Activated CD4-positive, alpha-beta T cell treated with anti-CD3 and anti-CD28 coated beads for 1 hour (primary cell): Measurements from ENCODE around the gene TMEM135.
"Not testable (repeated sequence)": the region's sequence is repeated elsewhere in the genome, so short reads cannot be mapped to it uniquely, and the experiment has no call there.

Experiments
- DNase-seq: peaks from one replicate; pipeline ENCODE4 v3.0.0-alpha.2; 2020

Gene TMEM135

GRCh38 chr11:87265132-87265531 lies 227.4 kb downstream of the TMEM135 start:
- DNase-seq: no peak

GRCh38 chr11:87265979-87266378 lies 228.2 kb downstream of the TMEM135 start:
- no peak for DNase-seq

DNA sequence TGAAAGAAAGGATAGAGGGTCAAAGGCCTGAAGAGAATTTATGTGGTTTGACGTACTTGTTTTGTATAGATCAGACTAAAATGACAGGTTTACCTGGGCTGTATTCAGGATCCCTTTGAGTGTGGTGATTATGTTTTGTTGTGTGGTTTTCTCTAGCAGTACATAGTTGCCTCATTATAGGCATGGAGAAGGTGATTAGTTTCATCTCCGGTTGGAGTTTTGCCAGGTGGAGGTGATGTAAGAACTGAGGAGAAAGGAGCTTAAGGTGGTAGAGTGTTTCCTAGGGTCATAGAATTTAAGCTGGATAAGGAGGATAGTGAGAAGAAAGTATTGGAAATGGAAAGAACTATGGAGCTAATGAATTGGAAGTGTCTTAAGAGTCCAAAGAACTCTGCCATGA lies 229.0 kb downstream of the TMEM135 start:
- DNase-seq: no peak

GRCh38 chr11:87271951-87272350 lies 234.2 kb downstream of the TMEM135 start:
- DNase-seq: not testable (repeated sequence)

DNA sequence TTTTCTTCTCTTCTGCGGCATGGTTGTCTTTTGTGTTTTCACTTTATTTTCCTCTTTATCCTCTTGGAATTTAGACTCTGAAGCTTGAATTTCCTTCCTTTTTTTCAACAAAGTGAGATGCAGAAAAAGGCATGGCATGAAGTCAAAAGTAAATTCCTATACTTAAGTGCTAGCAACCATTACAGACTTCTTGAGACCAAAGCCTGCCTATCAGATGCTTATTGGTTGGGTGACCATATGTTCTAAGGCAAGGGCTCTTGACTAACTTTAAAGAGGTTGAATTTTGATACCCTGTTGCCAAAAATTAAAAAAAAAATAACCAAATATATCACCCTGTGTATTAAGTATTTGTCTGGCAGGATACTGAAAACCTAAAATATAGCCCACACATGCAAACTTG lies 237.4 kb downstream of the TMEM135 start:
- no peak for DNase-seq

DNA sequence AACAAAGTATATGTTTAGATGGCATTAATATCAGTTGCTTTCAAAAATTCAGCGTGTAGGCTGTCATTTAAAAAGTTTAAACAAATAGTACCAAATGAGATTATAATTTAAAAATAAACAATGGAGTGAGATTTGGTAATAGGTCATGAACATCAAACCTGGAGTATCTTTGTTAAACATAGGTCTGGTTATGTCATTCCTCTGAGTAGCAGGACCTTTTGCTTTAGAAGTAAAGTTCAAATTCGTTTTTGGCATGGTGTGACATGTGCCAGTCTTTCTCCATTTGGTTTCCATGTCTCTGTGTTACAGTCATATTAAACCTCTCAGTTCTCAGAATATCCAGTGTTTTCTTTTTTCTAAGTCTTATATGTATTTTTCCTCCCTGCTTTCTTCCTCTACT lies 242.4 kb downstream of the TMEM135 start:
- no peak for DNase-seq

DNA sequence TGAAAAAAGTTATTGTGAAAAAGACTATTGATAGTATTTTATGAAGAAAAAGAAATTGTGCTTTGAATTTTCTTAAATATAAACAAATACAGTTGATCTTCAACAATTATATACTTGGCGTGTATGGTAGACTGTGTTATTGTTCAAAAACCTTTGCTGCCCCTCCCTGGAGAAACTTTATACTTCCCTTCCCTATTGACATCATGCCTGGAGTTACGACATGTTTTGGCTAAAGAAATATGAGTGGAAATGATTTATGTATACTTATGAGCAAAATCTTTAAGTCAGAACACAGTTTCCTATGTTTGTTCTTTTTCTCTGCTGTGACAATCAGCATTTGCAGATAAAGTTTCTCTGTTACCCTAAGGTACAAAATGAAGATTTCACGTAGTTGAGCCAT lies 243.8 kb downstream of the TMEM135 start:
- no peak for DNase-seq

GRCh38 chr11:87284306-87284705 lies 246.6 kb downstream of the TMEM135 start:
- no peak for DNase-seq

- not testable (repeated sequence) for DNase-seq
Measured at GRCh38 chr11:87285674-87286073, 247.9 kb downstream of the TMEM135 start.

- no peak for DNase-seq
Measured at GRCh38 chr11:87286338-87286737, 248.6 kb downstream of the TMEM135 start.

GRCh38 chr11:87290304-87290922 lies 252.7 kb downstream of the TMEM135 start:
- no peak for DNase-seq

- no peak for DNase-seq
Measured at GRCh38 chr11:87292598-87292997, 254.9 kb downstream of the TMEM135 start.

DNA sequence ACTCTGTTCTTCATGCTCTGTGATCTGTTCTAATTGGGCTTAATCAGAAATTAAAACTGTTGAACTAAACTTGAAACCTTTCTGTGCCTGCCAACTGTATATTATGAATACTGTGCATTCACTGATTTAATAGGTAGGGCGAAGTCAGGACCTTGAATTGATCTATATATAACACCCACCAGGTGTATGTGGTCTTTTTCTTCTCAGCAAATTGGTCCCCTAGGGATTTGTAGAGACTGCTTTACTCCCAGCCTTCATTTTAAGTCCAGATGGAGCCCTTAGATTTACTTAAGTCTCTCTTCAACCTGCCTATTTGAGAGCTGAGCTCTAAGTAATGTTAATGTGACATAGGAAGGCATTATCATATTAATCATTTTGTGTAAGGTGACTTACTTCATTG lies 257.5 kb downstream of the TMEM135 start:
- DNase-seq: no peak

DNA sequence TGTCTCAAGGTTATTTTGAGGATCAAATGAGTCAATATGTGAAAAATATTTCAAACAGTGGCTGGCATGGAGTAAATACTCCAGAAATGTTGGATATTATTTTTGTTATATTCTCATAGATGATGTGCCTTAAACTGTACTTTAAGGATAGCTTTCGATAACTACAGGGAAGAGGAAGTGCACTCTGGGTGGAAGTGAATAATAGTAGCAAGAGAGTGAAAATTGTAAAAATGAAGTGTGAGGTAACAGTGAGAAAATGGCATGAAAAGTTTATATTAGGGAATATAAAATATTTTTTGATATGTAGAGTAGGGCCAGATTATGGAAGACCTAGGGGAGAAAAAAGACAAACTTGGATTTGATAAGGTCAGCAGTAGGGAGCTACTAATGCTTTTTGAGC lies 258.9 kb downstream of the TMEM135 start:
- no peak for DNase-seq

DNA sequence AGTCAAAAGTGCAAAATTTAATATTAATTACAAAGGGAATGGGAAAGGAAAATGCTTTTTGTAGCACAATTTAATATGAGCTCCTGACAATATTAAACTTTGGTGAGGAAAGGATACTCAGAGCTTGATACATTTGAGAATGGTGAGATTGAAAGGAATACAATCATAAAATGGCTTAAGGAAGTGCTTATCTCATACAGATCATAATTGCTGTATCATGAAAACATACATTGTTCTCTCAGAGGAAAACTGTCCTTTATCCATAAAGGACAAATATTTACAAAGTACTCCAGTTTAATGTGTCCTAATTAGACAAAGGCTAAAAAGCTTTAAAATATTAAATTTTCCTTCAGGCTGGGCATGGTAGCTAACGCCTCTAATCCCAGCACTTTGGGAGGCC lies 260.4 kb downstream of the TMEM135 start:
- DNase-seq: no peak

DNA sequence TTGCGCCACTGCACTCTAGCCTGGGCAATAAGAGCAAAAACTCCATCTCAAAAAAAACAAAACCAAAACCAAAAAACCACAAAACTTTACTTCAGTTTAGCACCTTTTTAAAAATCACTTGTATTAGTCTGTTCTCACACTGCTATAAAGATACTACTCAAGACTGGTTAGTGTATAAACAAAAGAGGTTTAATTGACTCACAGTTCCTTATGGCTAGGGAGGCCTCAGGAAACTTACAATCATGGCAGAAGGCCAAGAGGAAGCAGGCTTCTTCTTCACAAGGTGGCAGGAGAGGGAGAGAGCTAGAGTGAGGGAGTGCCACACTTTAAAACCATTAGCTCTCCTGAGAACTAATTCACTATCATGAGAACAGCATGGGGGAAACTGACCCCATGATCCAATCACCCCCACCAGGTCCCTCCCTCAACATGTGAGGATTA lies 261.3 kb downstream of the TMEM135 start:
- DNase-seq: no peak

- DNase-seq: no peak
Measured at GRCh38 chr11:87300640-87301380, 263.1 kb downstream of the TMEM135 start.

DNA sequence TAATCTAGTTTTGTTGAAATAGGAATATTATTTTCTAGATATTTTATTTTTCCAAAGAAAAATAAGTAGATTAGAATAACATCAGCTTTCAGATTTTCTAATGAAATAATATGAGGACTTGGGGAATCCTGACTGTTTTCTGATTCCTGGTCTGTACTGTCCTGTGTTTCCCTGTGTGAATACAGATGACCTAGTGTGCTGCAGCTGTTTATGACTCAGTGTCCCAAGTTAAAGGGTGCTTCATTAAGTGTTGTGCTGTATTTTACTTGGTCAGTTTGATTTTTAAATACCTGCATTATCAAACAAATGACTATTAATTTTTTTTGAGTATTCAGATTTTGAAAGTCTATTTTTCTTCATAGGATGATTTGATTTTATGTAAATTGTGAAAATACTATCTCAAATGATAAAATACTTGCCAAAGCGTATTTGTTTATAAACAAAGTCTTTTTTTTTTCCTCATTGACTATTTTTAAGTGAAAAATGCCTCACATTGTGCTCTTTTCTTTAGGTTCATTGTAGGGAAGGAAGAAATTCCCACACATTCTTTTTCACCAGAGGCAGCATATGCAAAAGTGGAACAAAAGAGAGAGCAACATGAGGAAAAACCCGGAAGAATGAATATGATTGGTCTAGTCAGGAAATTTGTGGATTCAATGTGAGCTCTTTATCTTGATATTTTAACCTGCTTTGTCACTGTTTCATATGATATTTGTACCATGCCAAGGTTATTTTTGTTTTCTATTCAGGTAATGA lies 264.2 kb downstream of the TMEM135 start:
- DNase-seq: no peak

GRCh38 chr11:87304412-87304811 lies 266.7 kb downstream of the TMEM135 start:
- DNase-seq: no peak

GRCh38 chr11:87306262-87306851 lies 268.6 kb downstream of the TMEM135 start:
- no peak for DNase-seq

GRCh38 chr11:87307101-87307500 lies 269.4 kb downstream of the TMEM135 start:
- no peak for DNase-seq

DNA sequence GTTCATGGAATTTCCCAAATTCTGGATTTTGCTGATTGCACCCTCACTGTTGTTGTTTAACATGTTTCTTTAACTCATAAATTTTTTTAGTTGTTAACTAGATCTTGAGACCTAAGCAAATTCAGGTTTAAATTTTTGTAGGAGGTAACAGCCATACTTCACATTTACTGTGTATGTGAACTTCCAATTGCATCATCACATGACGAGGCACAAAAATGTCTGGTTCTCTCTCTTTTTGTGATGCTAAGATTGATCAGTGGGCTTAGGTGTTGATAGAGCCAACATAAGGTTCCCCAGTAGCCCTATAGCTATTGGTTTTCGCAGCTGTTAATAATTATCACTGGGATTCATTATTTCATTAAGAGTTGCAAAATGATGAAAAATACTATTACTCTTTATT lies 277.5 kb downstream of the TMEM135 start:
- DNase-seq: no peak

- no peak for DNase-seq
Measured at GRCh38 chr11:87316491-87316890, 278.8 kb downstream of the TMEM135 start.

- no peak for DNase-seq
Measured at GRCh38 chr11:87317441-87317840, 279.7 kb downstream of the TMEM135 start.
